GM12892 (cell line): ENCODE data around the gene ANKH.

Experiments
- POLR2A ChIP-seq: IDR thresholded peaks from 2 replicates; pipeline ENCODE4 v1.6.1; 2011; ENCODE audit warnings: low read depth, low read length, control low read depth
- POLR2AphosphoS5 ChIP-seq: IDR thresholded peaks from 2 replicates; pipeline ENCODE4 v1.6.1; 2011; ENCODE audit warnings: low read depth, low read length, control low read depth

GRCh38 chr5:14829396-14829795, 42.2 kb downstream of the ANKH start:
- no peak for TF ChIP-seq POLR2AphosphoS5
- no peak for TF ChIP-seq POLR2A
